Measurements from ENCODE around the gene MYL4.
A peak's percentile ranks its signal among the peaks of the same experiment; 100 is the strongest.

The MYL4 gene

DNA sequence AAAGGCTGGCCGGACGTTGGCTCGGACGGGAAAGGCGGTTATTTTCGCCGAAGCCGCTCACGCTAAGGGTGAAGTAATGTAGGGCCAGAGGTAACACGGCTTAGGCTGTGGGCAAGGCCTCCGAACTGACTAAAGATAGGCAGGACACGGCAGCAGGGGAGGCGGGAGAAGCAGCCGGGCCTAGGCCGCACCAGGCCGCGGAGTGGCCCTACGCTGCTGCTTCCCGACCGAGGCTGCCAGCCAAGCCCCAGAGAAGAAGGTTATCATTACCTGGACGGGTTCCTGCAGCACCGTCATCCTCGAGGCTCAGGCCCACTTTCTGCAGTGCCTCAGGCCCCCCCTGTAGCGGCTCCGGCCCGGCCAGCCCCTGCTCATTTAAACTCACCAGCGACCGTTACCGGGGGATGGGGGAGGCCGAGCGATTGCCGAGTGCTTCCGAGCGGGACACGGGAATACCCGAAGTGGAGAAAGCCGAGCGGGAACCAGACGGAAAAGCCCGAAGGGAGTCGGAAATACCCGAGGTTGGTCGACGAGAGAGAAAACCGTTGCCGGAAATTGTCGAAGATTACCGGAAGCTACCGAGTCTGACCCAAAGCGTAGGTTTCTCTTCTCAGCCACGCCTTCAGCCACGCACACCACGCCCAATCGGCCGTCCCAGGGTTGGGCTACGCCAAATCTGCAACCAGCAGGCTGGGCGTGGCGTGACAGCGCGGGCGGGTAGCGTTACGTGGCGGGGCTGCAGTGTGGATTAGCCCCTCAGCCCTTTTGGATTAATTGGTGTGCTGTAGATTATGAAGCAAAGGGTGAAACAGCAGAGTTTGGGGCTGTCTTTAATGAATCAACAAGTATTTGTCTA is 20.0 kb upstream of the MYL4 start, which contains the start of gene CDC27:
TSS of gene CDC27 (minus strand) at position 420 of the 856 bp plus-strand sequence. CDS start at position 297, 123 bp downstream.
- no peaks in the 10 kb centered on the region for H3K27me3 ChIP-seq (ENCODE audit: insufficient read depth, poor library complexity, severe bottlenecking)
- peak; percentile 86 to 99 for DNase-seq (ENCODE audit: low read depth in 1 of 2, low spot score in 1 of 2)
- peak within 1 kb of the TSS; percentile 66 for H3K4me3 ChIP-seq (replicated peaks; ENCODE audit: insufficient read depth, low read length)
- TF ChIP-seq SPI1 (IDR thresholded peaks at IDR 0.05; ENCODE audit: borderline replicate concordance, low read depth) (no peak), GABPA (IDR thresholded peaks at IDR 0.05; ENCODE audit: low read depth) (no peak), POLR2AphosphoS5 (IDR thresholded peaks at IDR 0.05; ENCODE audit: low read depth) (peak; percentile 37)
- TF ChIP-seq, protein P1, sequence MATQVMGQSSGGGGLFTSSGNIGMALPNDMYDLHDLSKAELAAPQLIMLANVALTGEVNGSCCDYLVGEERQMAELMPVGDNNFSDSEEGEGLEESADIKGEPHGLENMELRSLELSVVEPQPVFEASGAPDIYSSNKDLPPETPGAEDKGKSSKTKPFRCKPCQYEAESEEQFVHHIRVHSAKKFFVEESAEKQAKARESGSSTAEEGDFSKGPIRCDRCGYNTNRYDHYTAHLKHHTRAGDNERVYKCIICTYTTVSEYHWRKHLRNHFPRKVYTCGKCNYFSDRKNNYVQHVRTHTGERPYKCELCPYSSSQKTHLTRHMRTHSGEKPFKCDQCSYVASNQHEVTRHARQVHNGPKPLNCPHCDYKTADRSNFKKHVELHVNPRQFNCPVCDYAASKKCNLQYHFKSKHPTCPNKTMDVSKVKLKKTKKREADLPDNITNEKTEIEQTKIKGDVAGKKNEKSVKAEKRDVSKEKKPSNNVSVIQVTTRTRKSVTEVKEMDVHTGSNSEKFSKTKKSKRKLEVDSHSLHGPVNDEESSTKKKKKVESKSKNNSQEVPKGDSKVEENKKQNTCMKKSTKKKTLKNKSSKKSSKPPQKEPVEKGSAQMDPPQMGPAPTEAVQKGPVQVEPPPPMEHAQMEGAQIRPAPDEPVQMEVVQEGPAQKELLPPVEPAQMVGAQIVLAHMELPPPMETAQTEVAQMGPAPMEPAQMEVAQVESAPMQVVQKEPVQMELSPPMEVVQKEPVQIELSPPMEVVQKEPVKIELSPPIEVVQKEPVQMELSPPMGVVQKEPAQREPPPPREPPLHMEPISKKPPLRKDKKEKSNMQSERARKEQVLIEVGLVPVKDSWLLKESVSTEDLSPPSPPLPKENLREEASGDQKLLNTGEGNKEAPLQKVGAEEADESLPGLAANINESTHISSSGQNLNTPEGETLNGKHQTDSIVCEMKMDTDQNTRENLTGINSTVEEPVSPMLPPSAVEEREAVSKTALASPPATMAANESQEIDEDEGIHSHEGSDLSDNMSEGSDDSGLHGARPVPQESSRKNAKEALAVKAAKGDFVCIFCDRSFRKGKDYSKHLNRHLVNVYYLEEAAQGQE (IDR thresholded peaks at IDR 0.05; ENCODE audit: insufficient replicate concordance, low read depth): peak; percentile 23
- TF ChIP-seq, protein P2, sequence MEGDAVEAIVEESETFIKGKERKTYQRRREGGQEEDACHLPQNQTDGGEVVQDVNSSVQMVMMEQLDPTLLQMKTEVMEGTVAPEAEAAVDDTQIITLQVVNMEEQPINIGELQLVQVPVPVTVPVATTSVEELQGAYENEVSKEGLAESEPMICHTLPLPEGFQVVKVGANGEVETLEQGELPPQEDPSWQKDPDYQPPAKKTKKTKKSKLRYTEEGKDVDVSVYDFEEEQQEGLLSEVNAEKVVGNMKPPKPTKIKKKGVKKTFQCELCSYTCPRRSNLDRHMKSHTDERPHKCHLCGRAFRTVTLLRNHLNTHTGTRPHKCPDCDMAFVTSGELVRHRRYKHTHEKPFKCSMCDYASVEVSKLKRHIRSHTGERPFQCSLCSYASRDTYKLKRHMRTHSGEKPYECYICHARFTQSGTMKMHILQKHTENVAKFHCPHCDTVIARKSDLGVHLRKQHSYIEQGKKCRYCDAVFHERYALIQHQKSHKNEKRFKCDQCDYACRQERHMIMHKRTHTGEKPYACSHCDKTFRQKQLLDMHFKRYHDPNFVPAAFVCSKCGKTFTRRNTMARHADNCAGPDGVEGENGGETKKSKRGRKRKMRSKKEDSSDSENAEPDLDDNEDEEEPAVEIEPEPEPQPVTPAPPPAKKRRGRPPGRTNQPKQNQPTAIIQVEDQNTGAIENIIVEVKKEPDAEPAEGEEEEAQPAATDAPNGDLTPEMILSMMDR (IDR thresholded peaks at IDR 0.05; ENCODE audit: insufficient read depth, low read length): no peak
- peak within 1 kb of the TSS; percentile 95 for H3K27ac ChIP-seq (replicated peaks)

DNA sequence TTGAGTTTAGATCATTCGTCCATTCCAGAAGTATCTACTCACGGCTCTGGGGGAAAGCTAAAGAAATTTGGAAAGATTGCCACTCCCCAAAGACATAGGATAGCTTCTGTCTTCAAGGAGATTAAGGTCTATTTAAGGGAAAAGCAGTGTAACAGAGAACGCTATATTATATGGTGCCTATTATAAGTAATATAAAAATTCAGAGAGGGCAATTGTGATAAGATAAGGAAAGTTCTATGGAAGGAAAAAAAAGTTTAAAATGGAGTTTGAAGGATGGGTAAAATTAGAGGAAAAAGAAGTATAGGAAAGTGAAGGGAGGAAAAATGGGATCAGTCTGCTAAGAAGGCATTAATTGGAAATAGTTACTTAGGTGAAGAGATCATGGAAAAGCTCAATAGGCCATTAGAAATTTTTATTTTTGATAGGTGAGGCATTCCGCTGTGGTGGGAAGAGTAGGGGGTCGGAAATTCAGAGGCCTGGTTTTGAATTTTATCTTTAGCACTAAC is 19.4 kb upstream of the MYL4 start:
- Histone ChIP-seq H3K4me3 (replicated peaks; ENCODE audit: insufficient read depth, low read length) (peak overlapping the region; percentile 48), H3K27me3 (ENCODE audit: insufficient read depth, poor library complexity, severe bottlenecking) (no peaks in the 10 kb centered on the region), H3K27ac (replicated peaks) (peak overlapping the region; percentile 43)
- no peak for DNase-seq (ENCODE audit: low read depth in 1 of 2, low spot score in 1 of 2)
- TF ChIP-seq, protein P1 (IDR thresholded peaks at IDR 0.05; ENCODE audit: insufficient replicate concordance, low read depth): no peak
- TF ChIP-seq, protein P2 (IDR thresholded peaks at IDR 0.05; ENCODE audit: insufficient read depth, low read length): no peak
- TF ChIP-seq GABPA (IDR thresholded peaks at IDR 0.05; ENCODE audit: low read depth) (no peak), POLR2AphosphoS5 (IDR thresholded peaks at IDR 0.05; ENCODE audit: low read depth) (no peak), SPI1 (IDR thresholded peaks at IDR 0.05; ENCODE audit: borderline replicate concordance, low read depth) (no peak)

DNA sequence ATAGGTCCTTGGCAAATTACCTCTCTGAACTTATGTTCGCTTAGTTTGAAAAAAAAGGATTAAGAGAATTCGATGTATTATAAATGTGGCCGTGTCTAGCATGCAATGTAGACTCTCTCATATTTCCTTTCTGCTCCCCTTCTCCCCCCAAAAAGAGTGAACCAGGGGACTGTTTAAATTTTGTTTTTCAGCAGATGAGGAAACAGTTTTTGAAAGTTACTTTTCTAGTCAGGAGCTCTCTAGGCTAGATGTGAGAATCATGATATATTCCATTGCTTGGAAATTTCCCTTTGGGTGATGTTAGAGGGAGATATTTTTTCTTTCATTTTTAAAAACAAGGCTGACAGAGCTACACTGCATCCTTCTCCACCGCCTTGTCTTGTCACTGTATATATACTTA is 18.9 kb upstream of the MYL4 start:
- Histone ChIP-seq H3K27ac (replicated peaks) (no peak overlapping the region), H3K4me3 (replicated peaks; ENCODE audit: insufficient read depth, low read length) (no peak overlapping the region), H3K27me3 (ENCODE audit: insufficient read depth, poor library complexity, severe bottlenecking) (no peaks in the 10 kb centered on the region)
- no peak for DNase-seq (ENCODE audit: low read depth in 1 of 2, low spot score in 1 of 2)
- no peak for TF ChIP-seq GABPA (IDR thresholded peaks at IDR 0.05; ENCODE audit: low read depth)
- no peak for TF ChIP-seq SPI1 (IDR thresholded peaks at IDR 0.05; ENCODE audit: borderline replicate concordance, low read depth)
- TF ChIP-seq, protein P1 (IDR thresholded peaks at IDR 0.05; ENCODE audit: insufficient replicate concordance, low read depth): no peak
- no peak for TF ChIP-seq POLR2AphosphoS5 (IDR thresholded peaks at IDR 0.05; ENCODE audit: low read depth)
- TF ChIP-seq, protein P2 (IDR thresholded peaks at IDR 0.05; ENCODE audit: insufficient read depth, low read length): no peak

Measured in HL-60 (cell line).